Nephron (organoid): ENCODE results near the gene KCTD3.

ENCODE experiments used
- H3K27ac Mint-ChIP-seq, 3 experiments: 2 replicates each; pipeline ENCODE4 v1.8.0; 2020; ENCODE audit warnings: mixed read lengths in 3 of 3, mild to moderate bottlenecking in 2 of 3, moderate library complexity in 1 of 3
- H3K27me3 Mint-ChIP-seq: 2 replicates; pipeline ENCODE4 v1.8.0; 2021; ENCODE audit warnings: low read depth, mild to moderate bottlenecking, moderate library complexity, mixed read lengths
- H3K36me3 Mint-ChIP-seq: 2 replicates; pipeline ENCODE4 v1.8.0; 2020; ENCODE audit warnings: low read depth, mixed read lengths
- H3K4me1 Mint-ChIP-seq: 2 replicates; pipeline ENCODE4 v1.8.0; 2020; ENCODE audit warnings: mixed read lengths
- H3K4me3 Mint-ChIP-seq, 3 experiments: 2 replicates each; pipeline ENCODE4 v1.8.0; 2020; ENCODE audit warnings: mild to moderate bottlenecking in 3 of 3, mixed read lengths in 3 of 3, moderate library complexity in 2 of 3
- H3K9me3 Mint-ChIP-seq: 2 replicates; pipeline ENCODE4 v1.8.0; 2020; ENCODE audit warnings: mixed read lengths
- CTCF ChIP-seq, 3 experiments: fragments of 200-600 bp; sonication (generic); IDR thresholded peaks; one replicate each; pipeline ENCODE4 v1.5.0; 2021; ENCODE audit warnings: antibody characterized with exemption in 3 of 3; ENCODE audit not compliant: unreplicated experiment in 3 of 3

KCTD3 gene

GRCh38 chr1:215645182-215645581 is 78.1 kb downstream of the KCTD3 start:
- TF ChIP-seq CTCF (IDR thresholded peaks at IDR 0.05; ENCODE audit: unreplicated experiment in 3 of 3): no peak
- H3K4me3 Mint-ChIP-seq: no peak overlapping the region
- no peaks in the 10 kb centered on the region for H3K36me3 Mint-ChIP-seq
- no peaks in the 10 kb centered on the region for H3K9me3 Mint-ChIP-seq
- peaks cover 4% of the 10 kb centered on the region for H3K27me3 Mint-ChIP-seq
- H3K27ac Mint-ChIP-seq: no peak overlapping the region
- no peaks in the 10 kb centered on the region for H3K4me1 Mint-ChIP-seq

- TF ChIP-seq CTCF (IDR thresholded peaks at IDR 0.05; ENCODE audit: unreplicated experiment in 3 of 3): no peak
- Mint-ChIP-seq H3K27me3 (peaks cover 4% of the 10 kb centered on the region), H3K36me3 (no peaks in the 10 kb centered on the region), H3K9me3 (no peaks in the 10 kb centered on the region), H3K27ac (no peak overlapping the region), H3K4me1 (no peaks in the 10 kb centered on the region), H3K4me3 (no peak overlapping the region)
These were observed 78.8 kb downstream of the KCTD3 start for GRCh38 chr1:215645861-215646260.

GRCh38 chr1:215647738-215648137 is 80.6 kb downstream of the KCTD3 start:
- no peaks in the 10 kb centered on the region for H3K4me1 Mint-ChIP-seq
- TF ChIP-seq CTCF (IDR thresholded peaks at IDR 0.05; ENCODE audit: unreplicated experiment in 3 of 3): no peak
- no peaks in the 10 kb centered on the region for H3K9me3 Mint-ChIP-seq
- no peak overlapping the region for H3K27ac Mint-ChIP-seq
- H3K4me3 Mint-ChIP-seq: no peak overlapping the region
- no peaks in the 10 kb centered on the region for H3K36me3 Mint-ChIP-seq
- H3K27me3 Mint-ChIP-seq: peaks cover 4% of the 10 kb centered on the region

GRCh38 chr1:215648957-215649356 is 81.9 kb downstream of the KCTD3 start:
- Mint-ChIP-seq H3K27ac (no peak overlapping the region), H3K27me3 (peaks cover 4% of the 10 kb centered on the region), H3K4me1 (no peaks in the 10 kb centered on the region), H3K36me3 (no peaks in the 10 kb centered on the region), H3K4me3 (no peak overlapping the region), H3K9me3 (no peaks in the 10 kb centered on the region)
- no peak for TF ChIP-seq CTCF (IDR thresholded peaks at IDR 0.05; ENCODE audit: unreplicated experiment in 3 of 3)

- no peak for TF ChIP-seq CTCF (IDR thresholded peaks at IDR 0.05; ENCODE audit: unreplicated experiment in 3 of 3)
- Mint-ChIP-seq H3K9me3 (no peaks in the 10 kb centered on the region), H3K36me3 (no peaks in the 10 kb centered on the region), H3K27ac (no peak overlapping the region), H3K27me3 (peaks cover 4% of the 10 kb centered on the region), H3K4me1 (no peaks in the 10 kb centered on the region), H3K4me3 (no peak overlapping the region)
These were observed 83.5 kb downstream of the KCTD3 start for GRCh38 chr1:215650446-215651149.

DNA sequence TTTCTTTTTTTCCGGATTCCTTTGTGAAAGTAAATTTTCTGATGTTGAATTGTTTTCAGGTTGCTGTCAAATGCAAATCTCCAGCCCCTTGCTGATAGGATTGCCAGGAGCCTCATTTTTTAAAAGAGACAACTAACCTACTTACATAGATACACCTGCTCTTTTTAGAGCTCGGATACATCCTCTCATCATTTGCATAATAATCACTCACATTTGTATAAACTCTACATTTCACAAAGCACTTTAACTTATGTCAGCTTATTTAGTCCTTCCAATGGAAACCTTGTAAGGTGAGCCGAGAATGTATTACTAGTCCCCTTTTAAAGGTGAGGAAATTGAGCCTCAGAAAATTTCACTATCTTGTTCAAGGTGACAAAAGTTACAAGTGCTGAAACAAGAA is 84.8 kb downstream of the KCTD3 start:
- no peaks in the 10 kb centered on the region for H3K36me3 Mint-ChIP-seq
- no peak for TF ChIP-seq CTCF (IDR thresholded peaks at IDR 0.05; ENCODE audit: unreplicated experiment in 3 of 3)
- H3K27me3 Mint-ChIP-seq: peaks cover 4% of the 10 kb centered on the region
- H3K4me3 Mint-ChIP-seq: no peak overlapping the region
- H3K27ac Mint-ChIP-seq: no peak overlapping the region
- no peaks in the 10 kb centered on the region for H3K4me1 Mint-ChIP-seq
- H3K9me3 Mint-ChIP-seq: no peaks in the 10 kb centered on the region
